Esophagus (tissue), 2 donors: ENCODE results near the gene TGM3. TPM values are rescaled to one million over a fixed set of nuclear protein-coding genes. Genes with fewer than 3 reads are reported as not detected.

Experiments used
- H3K27ac ChIP-seq, 2 donors: one replicate each; pipeline ENCODE4 v1.5.1; 2013; ENCODE audit warnings: low read depth in 2 of 2, mild to moderate bottlenecking in 2 of 2, inconsistent platforms in 1 of 2, low read length in 1 of 2, moderate library complexity in 1 of 2
- H3K27me3 ChIP-seq, 2 donors: one replicate each; pipeline ENCODE4 v1.6.1; 2013; ENCODE audit warnings: low read length in 2 of 2, control low read depth in 1 of 2, mild to moderate bottlenecking in 1 of 2; ENCODE audit not compliant: insufficient read depth in 2 of 2, control insufficient read depth in 1 of 2
- H3K36me3 ChIP-seq, 2 donors: one replicate each; pipeline ENCODE4 v1.6.1; 2013; ENCODE audit warnings: low read length in 1 of 2; ENCODE audit not compliant: control insufficient read depth in 2 of 2, insufficient read depth in 2 of 2
- H3K4me1 ChIP-seq, 2 donors: one replicate each; pipeline ENCODE4 v1.6.1; 2013; ENCODE audit warnings: low read length in 1 of 2; ENCODE audit not compliant: control insufficient read depth in 2 of 2, insufficient read depth in 2 of 2
- H3K4me3 ChIP-seq, 2 donors: one replicate each; pipeline ENCODE4 v1.5.1; 2013; ENCODE audit warnings: low read length in 2 of 2, mild to moderate bottlenecking in 2 of 2, low read depth in 1 of 2, moderate library complexity in 1 of 2
- H3K9me3 ChIP-seq, 2 donors: one replicate each; pipeline ENCODE4 v1.6.1; 2013; ENCODE audit warnings: mild to moderate bottlenecking in 2 of 2, low read depth in 1 of 2, low read length in 1 of 2, moderate library complexity in 1 of 2; ENCODE audit not compliant: control insufficient read depth in 2 of 2, insufficient read depth in 1 of 2
- WGBS, 2 donors: extraction: QIAGEN DNeasy Blood & Tissue Kit; methylation state at CpG; one replicate each; pipeline ENCODE4 v1.1.7; 2013; 5-methylcytosine and 5-hydroxymethylcytosine counted together
- polyA plus RNA-seq, 2 donors: library from polyadenylated mRNA; stranded (reverse); fragments of 200-250 nt; gene quantifications; one replicate each; pipeline ENCODE4 v1.2.3, GENCODE V29; 2013
- donor health status: healthy with polysubstance abuse.
- donor health status: Bipolar disorder and iron deficiency.

The TGM3 gene
- polyA plus RNA-seq, 2 donors, result 1,528 to 2,175 TPM

DNA sequence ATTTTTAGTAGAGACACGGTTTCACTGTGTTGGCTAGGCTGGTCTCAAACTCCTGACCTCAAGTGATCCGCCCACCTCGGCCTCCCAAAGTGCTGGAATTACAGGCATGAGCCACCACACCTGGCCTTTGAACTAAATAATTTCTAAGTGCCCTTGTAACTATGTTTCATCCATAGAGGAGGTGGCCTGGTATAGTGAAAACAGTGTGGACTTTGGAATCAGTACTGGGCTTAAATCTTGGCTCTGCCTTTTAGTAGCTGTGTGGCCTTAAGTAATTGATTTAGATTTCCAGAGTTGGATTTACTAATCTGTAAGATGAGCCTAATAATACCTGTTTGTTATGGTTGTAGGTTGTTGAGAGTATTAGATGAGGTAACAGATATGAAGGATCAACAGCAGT is 14.2 kb upstream of the TGM3 start:
- H3K9me3 ChIP-seq, result no peaks in the 10 kb centered on the region
- H3K4me3 ChIP-seq, result no peak overlapping the region
- WGBS, 2 donors, result 77 to 94% methylated on average over 3 of the region's 3 CpGs
- no peaks in the 10 kb centered on the region for H3K36me3 ChIP-seq
- H3K27ac ChIP-seq, result no peak overlapping the region
- H3K4me1 ChIP-seq, result peaks cover 2% of the 10 kb centered on the region in 2 donors
- H3K27me3 ChIP-seq, result no peaks in the 10 kb centered on the region

DNA sequence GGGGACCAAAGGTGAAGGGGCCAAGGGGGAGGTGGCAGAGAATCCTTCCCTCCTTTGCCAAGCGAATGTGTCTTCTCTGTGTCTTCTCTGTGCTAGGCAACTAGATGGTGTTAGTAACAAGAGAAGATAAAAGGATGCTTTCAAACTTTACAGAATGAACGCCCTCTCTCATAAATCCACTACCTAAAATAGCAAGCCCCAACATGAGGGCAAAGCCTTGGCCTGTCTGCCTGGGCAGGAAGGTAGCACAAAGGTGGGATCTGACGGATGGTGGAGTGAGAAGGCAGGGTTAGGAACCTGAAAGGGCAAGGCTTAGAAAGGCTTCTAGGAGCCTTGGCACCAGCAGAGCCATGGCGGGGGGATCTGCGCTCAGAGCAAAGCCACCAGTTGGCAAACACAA is 13.6 kb upstream of the TGM3 start:
- Histone ChIP-seq H3K9me3 (no peaks in the 10 kb centered on the region), H3K4me1 (peaks cover 2% of the 10 kb centered on the region in 2 donors), H3K27me3 (no peaks in the 10 kb centered on the region), H3K4me3 (no peak overlapping the region), H3K36me3 (no peaks in the 10 kb centered on the region), H3K27ac (no peak overlapping the region)
- 43 to 66% methylated on average over 5 of the region's 5 CpGs for WGBS, 2 donors

- peak overlapping the region in 1 of 2 donors; percentile 41 for H3K27ac ChIP-seq
- WGBS, 2 donors, result 82 to 86% methylated on average over 4 of the region's 4 CpGs
Observed at GRCh38 chr20:2283706-2284423, 11.9 kb upstream of the TGM3 start.

GRCh38 chr20:2285193-2285592 is 10.6 kb upstream of the TGM3 start:
- 61 to 62% methylated on average over 2 of the region's 2 CpGs for WGBS, 2 donors
- Histone ChIP-seq H3K4me1 (peaks cover 0 to 2% of the 10 kb centered on the region in 2 donors), H3K36me3 (no peaks in the 10 kb centered on the region), H3K9me3 (no peaks in the 10 kb centered on the region), H3K4me3 (no peak overlapping the region), H3K27ac (peak overlapping the region in 1 of 2 donors; percentile 60), H3K27me3 (no peaks in the 10 kb centered on the region)

More at GRCh38 chr20:2283706-2284423, 11.9 kb upstream of the TGM3 start:
- H3K27me3 ChIP-seq, result no peaks in the 10 kb centered on the region
- peaks cover 2% of the 10 kb centered on the region in 2 donors for H3K4me1 ChIP-seq
- no peak overlapping the region for H3K4me3 ChIP-seq
- H3K36me3 ChIP-seq, result no peaks in the 10 kb centered on the region
- H3K9me3 ChIP-seq, result no peaks in the 10 kb centered on the region

GRCh38 chr20:2285613-2286012 is 10.2 kb upstream of the TGM3 start:
- 78 to 92% methylated on average over 4 of the region's 4 CpGs for WGBS, 2 donors
- no peaks in the 10 kb centered on the region for H3K27me3 ChIP-seq
- peak overlapping the region; percentile 14 to 81 for H3K27ac ChIP-seq
- no peaks in the 10 kb centered on the region for H3K9me3 ChIP-seq
- H3K36me3 ChIP-seq, result no peaks in the 10 kb centered on the region
- H3K4me1 ChIP-seq, result peaks cover 0 to 2% of the 10 kb centered on the region in 2 donors
- no peak overlapping the region for H3K4me3 ChIP-seq

DNA sequence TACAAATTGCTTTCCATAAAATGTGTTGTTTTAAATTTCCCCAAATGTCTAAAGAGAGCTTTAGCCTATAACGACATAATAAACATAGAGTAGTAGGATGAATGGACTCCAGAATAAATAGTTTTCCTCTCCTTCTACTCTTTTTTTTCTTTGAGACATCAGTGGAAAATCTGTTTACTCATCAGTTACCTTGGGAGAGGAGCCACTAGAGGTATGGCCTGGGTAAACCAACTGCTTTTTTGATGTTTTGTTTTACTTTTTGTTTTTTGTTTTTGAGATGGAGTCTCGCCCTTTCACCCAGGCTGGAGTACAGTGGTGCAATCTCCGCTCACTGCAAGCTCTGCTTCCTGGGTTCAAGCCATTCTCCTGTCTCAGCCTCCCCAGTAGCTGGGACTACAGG is 8.3 kb upstream of the TGM3 start:
- H3K27me3 ChIP-seq, result no peaks in the 10 kb centered on the region
- no peaks in the 10 kb centered on the region for H3K9me3 ChIP-seq
- no peaks in the 10 kb centered on the region for H3K4me1 ChIP-seq
- 86 to 87% methylated on average over 3 of the region's 3 CpGs for WGBS, 2 donors
- no peaks in the 10 kb centered on the region for H3K36me3 ChIP-seq
- no peak overlapping the region for H3K4me3 ChIP-seq
- H3K27ac ChIP-seq, result peak overlapping the region in 1 of 2 donors; percentile 3

DNA sequence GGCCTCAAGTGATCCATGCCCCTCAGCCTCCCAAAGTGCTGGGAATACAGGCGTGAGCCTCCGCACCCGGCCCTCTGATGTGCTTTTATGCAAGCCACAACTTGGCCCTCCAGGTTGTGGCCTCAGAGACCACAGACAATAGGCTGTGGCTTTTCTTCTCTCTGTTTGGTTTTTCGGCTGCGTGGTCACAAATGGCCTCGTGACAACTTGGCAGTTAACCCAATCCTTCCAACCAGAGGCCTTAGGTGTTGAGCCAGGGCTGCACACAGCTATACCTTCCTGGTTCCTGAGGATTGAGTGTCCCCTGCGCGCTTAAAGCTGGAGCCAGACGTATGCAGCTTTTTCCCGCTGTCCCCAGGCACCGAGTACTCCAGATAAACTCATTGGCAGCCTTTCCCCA is 6.3 kb upstream of the TGM3 start:
- Histone ChIP-seq H3K9me3 (no peaks in the 10 kb centered on the region), H3K4me1 (no peaks in the 10 kb centered on the region), H3K36me3 (no peaks in the 10 kb centered on the region), H3K27ac (peak overlapping the region; percentile 29 to 82), H3K4me3 (no peak overlapping the region), H3K27me3 (no peaks in the 10 kb centered on the region)
- WGBS, 2 donors, result 44 to 48% methylated on average over 11 of the region's 11 CpGs

- Histone ChIP-seq H3K4me3 (no peak overlapping the region), H3K4me1 (no peaks in the 10 kb centered on the region), H3K9me3 (no peaks in the 10 kb centered on the region), H3K27me3 (no peaks in the 10 kb centered on the region), H3K27ac (peak overlapping the region in 1 of 2 donors; percentile 6), H3K36me3 (no peaks in the 10 kb centered on the region)
- WGBS, 2 donors, result 89 to 90% methylated on average over 5 of the region's 5 CpGs
Observed at GRCh38 chr20:2290486-2290885, 5.3 kb upstream of the TGM3 start.

DNA sequence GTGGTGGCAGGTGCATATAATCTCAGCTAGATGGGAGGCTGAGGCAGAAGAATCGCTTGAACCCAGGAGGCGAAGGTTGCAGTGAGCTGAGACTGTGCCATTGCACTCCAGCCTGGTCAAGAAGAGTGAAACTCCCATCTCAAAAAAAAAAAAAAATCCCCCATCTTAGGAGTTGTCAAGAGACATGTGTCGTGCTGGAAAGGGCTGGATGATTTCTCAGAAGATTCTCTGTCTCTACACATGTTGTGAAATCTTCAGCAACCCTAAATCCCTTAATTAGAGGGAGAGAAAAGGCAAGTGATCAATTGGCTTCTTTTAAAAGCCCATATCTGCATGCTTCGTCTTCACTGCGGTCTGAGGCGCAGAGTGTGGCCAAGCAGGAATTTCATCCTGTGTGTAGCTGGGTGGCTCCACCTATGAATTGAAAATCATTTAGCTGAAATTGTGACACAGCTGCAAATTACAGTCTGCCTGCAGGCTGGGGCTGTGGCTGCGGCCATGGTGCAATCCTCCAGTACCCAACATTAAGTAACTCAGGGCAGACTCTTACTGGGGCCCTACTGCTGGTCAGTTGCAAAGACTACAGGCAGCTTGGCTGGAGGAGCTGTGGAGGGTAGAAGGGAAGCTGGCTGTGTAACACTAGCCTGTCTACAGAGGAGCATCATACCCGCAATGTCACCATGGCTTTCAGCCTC is 3.2 kb upstream of the TGM3 start:
- Histone ChIP-seq H3K27ac (peak overlapping the region; percentile 64 to 88), H3K4me3 (no peak overlapping the region), H3K4me1 (no peaks in the 10 kb centered on the region), H3K27me3 (no peaks in the 10 kb centered on the region), H3K36me3 (no peaks in the 10 kb centered on the region), H3K9me3 (no peaks in the 10 kb centered on the region)
- 69 to 86% methylated on average over 8 of the region's 8 CpGs for WGBS, 2 donors

- WGBS, 2 donors, result 86 to 87% methylated on average over 11 of the region's 11 CpGs
- Histone ChIP-seq H3K27ac (no peak overlapping the region), H3K36me3 (no peaks in the 10 kb centered on the region)
Observed at GRCh38 chr20:2293486-2293885, 2.3 kb upstream of the TGM3 start.

More at GRCh38 chr20:2293486-2293885, 2.3 kb upstream of the TGM3 start:
- no peaks in the 10 kb centered on the region for H3K27me3 ChIP-seq
- no peak overlapping the region for H3K4me3 ChIP-seq
- H3K4me1 ChIP-seq, result no peaks in the 10 kb centered on the region
- H3K9me3 ChIP-seq, result no peaks in the 10 kb centered on the region
